Chondrocyte (in vitro differentiated cells): ENCODE results near the gene PABPN1L. TPM values are rescaled to one million over a fixed set of nuclear protein-coding genes. Genes with fewer than 3 reads are reported as not detected.

Experiments used
- DNase-seq: peaks from one replicate; pipeline ENCODE4 v3.0.0; 2021; ENCODE audit warnings: mixed read lengths, low spot score
- H3K27ac Mint-ChIP-seq: one replicate; pipeline ENCODE4 v1.8.0; 2021; ENCODE audit warnings: mild to moderate bottlenecking, moderate library complexity, mixed read lengths; ENCODE audit not compliant: unreplicated experiment
- H3K27me3 Mint-ChIP-seq: 2 replicates; pipeline ENCODE4 v1.8.0; 2021; ENCODE audit warnings: low read depth, mixed read lengths
- H3K36me3 Mint-ChIP-seq: 2 replicates; pipeline ENCODE4 v1.8.0; 2021; ENCODE audit warnings: low read depth, mixed read lengths
- H3K4me1 Mint-ChIP-seq: 2 replicates; pipeline ENCODE4 v1.8.0; 2021; ENCODE audit warnings: low read depth, mild to moderate bottlenecking, mixed read lengths
- H3K4me3 Mint-ChIP-seq: one replicate; pipeline ENCODE4 v1.8.0; 2021; ENCODE audit warnings: mild to moderate bottlenecking, moderate library complexity, mixed read lengths; ENCODE audit not compliant: unreplicated experiment
- H3K9me3 Mint-ChIP-seq: 2 replicates; pipeline ENCODE4 v1.8.0; 2021; ENCODE audit warnings: low read depth, mixed read lengths
- total RNA-seq: library from RNA; stranded (reverse); gene quantifications from 3 replicates; pipeline ENCODE4 v1.2.1, GENCODE V29; 2021
- TF ChIP-seq, protein P1 (sequence below): fragments of 200-600 bp; sonication (generic); IDR thresholded peaks from 2 replicates; pipeline ENCODE4 v1.5.0; 2021; ENCODE audit warnings: antibody characterized with exemption, mild to moderate bottlenecking, moderate library complexity

Gene PABPN1L
- total RNA-seq, 1 donor from 2014 or later, result not detected

DNA sequence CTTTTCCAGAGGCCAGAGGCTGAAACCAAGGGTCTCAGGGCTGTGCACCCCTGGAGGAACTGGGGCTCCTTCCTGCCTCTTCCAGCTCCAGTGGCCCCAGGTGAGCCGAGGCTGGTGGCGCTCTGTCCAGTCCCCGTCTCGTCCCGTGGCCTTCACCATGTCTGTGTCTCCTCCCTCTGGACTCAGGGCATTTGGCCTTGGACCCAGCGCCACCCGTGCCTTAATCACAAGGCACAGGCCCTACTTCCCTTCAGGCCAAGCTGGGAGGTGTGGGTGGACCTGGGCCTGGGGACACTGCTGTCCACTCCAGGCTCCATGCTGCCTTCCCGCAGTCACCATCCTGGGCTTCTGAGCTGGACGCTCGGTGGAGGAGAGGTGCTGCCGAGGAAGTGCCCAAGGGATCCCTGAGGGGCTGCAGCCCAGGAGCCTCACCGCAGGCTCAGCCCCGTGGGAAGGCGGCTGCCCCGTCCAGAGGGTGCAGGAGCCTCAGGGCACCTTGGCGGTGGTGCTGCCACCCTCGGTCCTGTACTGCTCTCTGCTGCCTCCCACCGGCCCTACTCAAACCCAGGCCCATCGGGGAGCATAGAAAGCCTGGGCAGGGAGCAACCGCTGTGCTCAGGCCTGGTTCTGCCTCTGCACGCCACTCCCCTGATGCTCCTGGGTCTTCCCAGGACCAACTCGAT lies 45.2 kb downstream of the PABPN1L start:
- H3K36me3 Mint-ChIP-seq, result peaks cover 1% of the 10 kb centered on the region
- H3K9me3 Mint-ChIP-seq, result no peaks in the 10 kb centered on the region
- TF ChIP-seq, protein P1, sequence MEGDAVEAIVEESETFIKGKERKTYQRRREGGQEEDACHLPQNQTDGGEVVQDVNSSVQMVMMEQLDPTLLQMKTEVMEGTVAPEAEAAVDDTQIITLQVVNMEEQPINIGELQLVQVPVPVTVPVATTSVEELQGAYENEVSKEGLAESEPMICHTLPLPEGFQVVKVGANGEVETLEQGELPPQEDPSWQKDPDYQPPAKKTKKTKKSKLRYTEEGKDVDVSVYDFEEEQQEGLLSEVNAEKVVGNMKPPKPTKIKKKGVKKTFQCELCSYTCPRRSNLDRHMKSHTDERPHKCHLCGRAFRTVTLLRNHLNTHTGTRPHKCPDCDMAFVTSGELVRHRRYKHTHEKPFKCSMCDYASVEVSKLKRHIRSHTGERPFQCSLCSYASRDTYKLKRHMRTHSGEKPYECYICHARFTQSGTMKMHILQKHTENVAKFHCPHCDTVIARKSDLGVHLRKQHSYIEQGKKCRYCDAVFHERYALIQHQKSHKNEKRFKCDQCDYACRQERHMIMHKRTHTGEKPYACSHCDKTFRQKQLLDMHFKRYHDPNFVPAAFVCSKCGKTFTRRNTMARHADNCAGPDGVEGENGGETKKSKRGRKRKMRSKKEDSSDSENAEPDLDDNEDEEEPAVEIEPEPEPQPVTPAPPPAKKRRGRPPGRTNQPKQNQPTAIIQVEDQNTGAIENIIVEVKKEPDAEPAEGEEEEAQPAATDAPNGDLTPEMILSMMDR, result no peak
- H3K4me1 Mint-ChIP-seq, result no peaks in the 10 kb centered on the region
- no peak overlapping the region for H3K27ac Mint-ChIP-seq
- no peak for DNase-seq
- no peak overlapping the region for H3K4me3 Mint-ChIP-seq
- H3K27me3 Mint-ChIP-seq, result no peaks in the 10 kb centered on the region

DNA sequence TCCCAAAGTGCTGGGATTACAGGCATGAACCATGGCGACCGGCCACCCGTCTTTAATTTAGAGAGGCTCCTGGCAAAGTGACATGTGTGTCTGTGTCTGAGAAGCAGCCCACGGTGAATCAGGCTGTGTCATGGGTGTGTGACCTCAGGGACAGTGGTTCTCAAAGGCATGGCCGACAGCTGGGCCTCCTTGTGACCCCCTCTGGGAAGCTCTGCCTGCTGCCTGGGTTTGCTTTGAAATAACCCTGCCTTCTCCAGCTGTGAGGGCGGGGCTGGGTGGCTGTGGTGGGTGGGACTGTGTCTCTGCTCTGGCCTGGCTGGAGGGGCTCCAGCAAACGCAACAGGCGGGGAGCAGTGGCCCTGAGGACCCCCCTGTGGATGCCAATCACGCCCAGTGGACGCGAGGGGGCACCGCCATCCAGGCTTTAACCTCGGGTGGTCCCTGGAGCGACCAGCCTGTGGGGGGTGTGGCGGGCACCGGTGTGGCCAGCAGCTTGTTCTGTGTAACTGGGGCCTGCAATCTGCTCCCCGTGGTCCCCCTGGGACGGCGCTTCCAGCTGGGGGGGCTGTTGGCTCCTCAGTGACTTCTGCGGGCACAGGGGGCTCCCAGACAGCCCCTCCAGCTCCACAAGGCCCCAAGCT lies 46.0 kb downstream of the PABPN1L start:
- Mint-ChIP-seq H3K36me3 (peaks cover 1% of the 10 kb centered on the region), H3K9me3 (no peaks in the 10 kb centered on the region), H3K4me3 (no peak overlapping the region), H3K27me3 (no peaks in the 10 kb centered on the region), H3K27ac (no peak overlapping the region), H3K4me1 (no peaks in the 10 kb centered on the region)
- TF ChIP-seq, protein P1, result no peak
- no peak for DNase-seq

DNA sequence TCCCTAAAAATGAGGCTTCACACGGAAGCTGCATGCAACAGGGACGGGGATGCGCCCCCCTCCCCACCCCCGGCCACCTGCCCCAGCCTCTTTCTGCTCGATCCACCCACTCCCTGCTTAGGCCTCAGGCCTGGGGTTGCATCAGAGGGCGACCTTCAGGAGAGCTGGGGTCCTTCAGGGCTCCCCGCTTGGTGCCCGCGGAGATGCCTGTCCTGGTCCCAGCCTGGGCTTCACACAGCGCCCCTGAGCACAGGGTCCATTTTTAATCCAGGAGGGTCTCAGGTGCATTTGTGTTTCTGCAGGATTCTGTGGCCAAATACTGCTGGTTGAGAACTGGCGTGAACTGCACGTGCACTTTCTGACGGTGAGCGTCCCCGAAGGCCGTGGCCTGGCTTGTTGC lies 47.3 kb downstream of the PABPN1L start:
- H3K27ac Mint-ChIP-seq, result no peak overlapping the region
- no peak overlapping the region for H3K4me3 Mint-ChIP-seq
- H3K9me3 Mint-ChIP-seq, result no peaks in the 10 kb centered on the region
- peaks cover 1% of the 10 kb centered on the region for H3K36me3 Mint-ChIP-seq
- no peaks in the 10 kb centered on the region for H3K4me1 Mint-ChIP-seq
- TF ChIP-seq, protein P1, result no peak
- no peak for DNase-seq
- H3K27me3 Mint-ChIP-seq, result no peaks in the 10 kb centered on the region

DNA sequence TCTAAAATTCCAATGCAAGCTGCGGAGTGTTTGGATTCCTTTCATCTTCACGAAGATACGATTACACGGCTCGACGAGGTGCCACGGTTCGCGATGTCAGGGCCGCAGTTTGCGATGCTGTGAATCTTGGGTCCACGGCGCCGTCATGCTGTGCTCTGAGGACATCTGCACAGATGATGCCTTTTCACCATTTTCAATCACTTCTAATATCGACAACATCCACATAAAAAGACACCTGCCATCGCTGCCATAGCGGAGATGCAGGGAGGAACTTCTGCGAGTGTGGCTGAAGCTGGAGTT lies 47.9 kb downstream of the PABPN1L start:
- DNase-seq, result no peak
- no peaks in the 10 kb centered on the region for H3K27me3 Mint-ChIP-seq
- no peak overlapping the region for H3K27ac Mint-ChIP-seq
- H3K9me3 Mint-ChIP-seq, result no peaks in the 10 kb centered on the region
- no peaks in the 10 kb centered on the region for H3K4me1 Mint-ChIP-seq
- no peak overlapping the region for H3K4me3 Mint-ChIP-seq
- TF ChIP-seq, protein P1, result no peak
- peaks cover 1% of the 10 kb centered on the region for H3K36me3 Mint-ChIP-seq

DNA sequence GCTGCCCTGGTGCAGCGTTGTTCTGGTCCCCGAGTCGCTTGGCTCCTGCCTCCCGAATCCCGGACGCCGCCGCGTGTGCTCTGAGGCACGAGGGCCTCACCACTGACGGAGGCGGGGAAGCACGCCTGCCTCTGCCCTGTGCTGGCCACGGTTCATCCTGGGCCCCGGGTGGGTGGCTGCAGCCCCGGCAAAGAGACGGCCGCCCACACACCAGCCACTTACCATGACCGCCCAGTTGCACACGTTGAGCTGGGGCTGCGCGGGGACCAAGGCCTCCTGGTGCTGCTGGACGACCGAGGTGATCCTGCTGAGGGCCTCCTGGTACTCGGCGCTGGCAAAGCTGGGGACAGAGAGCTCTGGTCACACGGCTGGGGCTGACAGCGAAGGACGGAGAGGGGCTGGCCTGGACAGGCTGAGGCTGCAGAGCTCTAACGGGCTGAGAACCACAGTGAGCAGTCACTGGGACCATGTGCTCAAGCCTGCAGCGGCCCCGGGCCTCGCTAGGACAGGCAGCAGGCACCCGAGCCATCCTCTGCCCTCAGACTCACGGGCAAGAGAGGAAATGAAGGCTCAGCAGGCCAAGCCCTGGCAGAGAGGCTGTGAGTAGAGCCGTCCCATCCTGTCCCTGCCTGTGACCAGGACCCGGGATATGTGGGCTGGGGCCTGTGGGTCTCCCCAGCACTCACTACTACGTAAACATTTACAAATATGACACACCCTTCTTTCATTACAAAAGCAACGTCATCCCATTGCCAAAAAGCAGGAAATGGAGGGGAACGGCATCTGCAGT lies 48.5 kb downstream of the PABPN1L start:
- no peaks in the 10 kb centered on the region for H3K4me1 Mint-ChIP-seq
- H3K27me3 Mint-ChIP-seq, result no peaks in the 10 kb centered on the region
- no peaks in the 10 kb centered on the region for H3K9me3 Mint-ChIP-seq
- no peak for DNase-seq
- no peak overlapping the region for H3K27ac Mint-ChIP-seq
- H3K36me3 Mint-ChIP-seq, result peaks cover 1% of the 10 kb centered on the region
- TF ChIP-seq, protein P1, result no peak
- no peak overlapping the region for H3K4me3 Mint-ChIP-seq
